GM13977 (cell line): Measurements from ENCODE around the gene CCDC69.

ENCODE experiments used
- DNase-seq: peaks from one replicate; pipeline ENCODE4 v3.0.0; 2012; ENCODE audit warnings: low spot score
- CTCF ChIP-seq: IDR thresholded peaks from 2 replicates; pipeline ENCODE4 v1.5.1; 2012; ENCODE audit warnings: mild to moderate bottlenecking, control low read depth; ENCODE audit not compliant: insufficient read depth; ENCODE audit errors: extremely low read depth, missing control alignments
- in situ Hi-C: fragments of 300-500 bp; cut with MboI; formaldehyde crosslinking; loops from one replicate; pipeline ENCODE4 v1.12.0; 2022; ENCODE audit warnings: low sequenced_read_pairs, low pct_unique_long_range_greater_than_20kb, mixed read lengths, inconsistent platforms; ENCODE audit not compliant: unreplicated experiment

CCDC69 gene

DNA sequence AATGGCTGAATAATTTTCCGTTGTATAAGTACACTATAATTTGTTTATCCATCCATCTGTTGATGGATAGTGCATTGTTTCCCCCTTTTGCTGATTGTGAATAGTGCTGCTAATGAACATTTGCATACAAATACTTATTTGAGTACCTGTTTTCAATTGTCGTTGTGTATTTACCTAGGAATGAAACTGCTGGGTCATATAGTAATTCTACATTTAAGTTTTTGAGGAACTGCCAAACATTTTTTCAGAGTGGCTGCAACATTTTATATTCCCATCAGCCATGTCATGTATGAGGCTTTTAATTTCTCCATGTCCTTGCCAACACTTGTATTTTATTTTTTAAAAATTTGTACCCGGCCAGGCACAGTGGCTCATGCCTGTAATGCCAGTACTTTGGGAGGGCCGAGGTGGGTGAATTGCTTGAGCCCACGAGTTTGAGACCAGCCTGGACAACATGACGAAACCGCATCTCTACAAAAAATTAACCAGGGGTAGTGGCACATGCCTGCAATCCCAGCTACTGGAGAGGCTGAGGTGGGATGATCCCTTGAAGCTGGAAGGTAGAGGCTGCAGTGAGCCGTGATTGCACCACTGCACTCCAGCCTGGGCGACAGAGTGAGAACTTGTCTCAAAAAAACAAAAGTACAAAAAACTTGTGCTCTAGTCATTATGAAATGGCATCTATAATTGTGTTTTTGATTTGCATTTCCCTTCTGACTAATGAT is 64.1 kb downstream of the CCDC69 start:
- in situ Hi-C loops = loop anchor here (5.0 kb wide), 1 partner anchor 38 kb away; no protein-coding TSS in a partner anchor
- DNase-seq = no peak
- peak; percentile 6 for TF ChIP-seq CTCF

GRCh38 chr5:151158287-151158661 is 65.6 kb downstream of the CCDC69 start:
- peak; percentile 49 for DNase-seq
- in situ Hi-C loops = no loop called here
- no peak for TF ChIP-seq CTCF

GRCh38 chr5:151157426-151158286 is 66.2 kb downstream of the CCDC69 start, which contains the start of gene ANXA6:
ANXA6 (minus strand) TSS chr5:151157779; CDS start chr5:151147901, 9,878 bp downstream.
- DNase-seq = peak; percentile 78
- TF ChIP-seq CTCF = no peak
- in situ Hi-C loops = no loop called here

GRCh38 chr5:151156507-151157420 is 67.1 kb downstream of the CCDC69 start:
- TF ChIP-seq CTCF = no peak
- DNase-seq = peak; percentile 60
- in situ Hi-C loops = no loop called here

DNA sequence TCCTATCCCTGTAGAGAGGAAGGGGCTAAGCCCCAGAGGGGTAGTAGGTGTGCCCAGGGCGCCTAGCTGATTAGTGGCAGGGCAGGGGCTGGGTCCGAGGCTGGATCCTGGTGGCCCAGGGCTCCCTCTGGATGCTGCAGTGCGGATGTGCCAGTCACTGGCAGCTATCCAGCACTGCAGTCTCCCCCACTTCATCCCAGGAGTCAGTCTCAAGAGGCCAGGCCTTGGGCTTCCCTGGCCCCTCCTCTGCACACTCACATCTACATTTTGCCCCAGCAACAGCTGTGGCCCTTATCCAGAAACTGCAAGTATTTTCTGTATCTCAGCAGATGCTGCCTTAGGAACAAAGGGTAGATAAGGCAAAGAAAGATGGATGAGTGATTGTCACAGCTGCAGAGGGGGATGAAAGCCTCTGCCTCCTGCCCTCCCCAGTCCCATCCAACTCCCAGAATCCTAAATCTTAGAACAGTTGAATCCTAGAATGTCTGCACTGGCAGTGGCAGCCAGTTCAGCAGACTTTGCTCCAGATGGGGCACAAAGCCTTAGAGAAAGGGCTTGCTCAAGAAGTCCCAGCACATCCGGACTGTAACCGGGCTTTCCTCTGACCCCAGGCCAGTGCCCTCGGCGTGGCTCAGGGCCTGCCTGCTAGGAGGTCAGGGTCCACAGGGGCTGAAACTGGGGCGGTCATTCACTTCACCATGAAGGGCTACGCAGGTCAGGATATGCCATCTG is 68.0 kb downstream of the CCDC69 start:
- in situ Hi-C loops = no loop called here
- DNase-seq = peak; percentile 50
- TF ChIP-seq CTCF = no peak
